Inflammatory macrophage (primary cell): ENCODE results near the gene RND3.

Source experiments
- DNase-seq, 2 donors: peaks; one replicate each; pipeline ENCODE4 v3.0.0-alpha.2; 2020 to 2022

Gene RND3

DNA sequence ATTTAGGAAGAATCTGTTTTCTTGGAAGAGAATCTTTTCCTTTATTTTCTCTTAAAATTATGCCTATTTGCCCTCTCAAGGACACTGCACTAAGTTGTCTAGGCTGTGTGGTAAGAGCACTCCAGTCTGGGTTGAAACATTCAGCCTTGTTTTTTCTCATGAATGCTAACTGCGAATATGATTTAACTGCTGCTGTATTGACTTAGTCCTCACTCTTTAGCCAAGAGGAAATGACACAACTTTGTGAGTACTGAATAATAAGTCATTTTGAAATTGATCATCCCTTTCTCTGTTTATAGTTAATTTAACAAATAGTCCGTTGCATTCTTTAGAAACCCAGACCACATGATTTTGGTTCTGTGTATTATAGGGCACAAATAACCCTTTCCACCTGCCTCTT, 4.5 kb upstream of the RND3 start:
- DNase-seq, result no peak

DNA sequence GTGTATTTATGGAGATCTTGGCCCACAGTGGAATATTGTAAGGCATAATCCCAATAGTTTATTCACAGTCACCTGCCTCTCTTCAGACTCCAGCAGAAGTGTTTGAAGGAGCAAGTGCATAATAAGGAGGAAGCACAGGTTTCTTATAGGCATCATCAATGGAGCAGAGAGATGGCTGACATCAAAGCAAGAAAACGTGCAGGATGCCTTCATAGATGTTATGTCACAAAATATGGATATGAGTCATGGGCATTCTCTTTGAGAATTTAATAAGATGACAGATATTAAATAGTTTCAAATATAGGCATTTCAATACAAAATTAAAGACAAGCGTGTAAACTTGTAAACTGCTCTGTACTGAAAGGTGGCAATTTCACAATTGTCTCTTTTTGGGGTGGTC, 4.0 kb upstream of the RND3 start:
- no peak for DNase-seq

GRCh38 chr2:150490466-150490865, 3.0 kb upstream of the RND3 start:
- no peak for DNase-seq

DNA sequence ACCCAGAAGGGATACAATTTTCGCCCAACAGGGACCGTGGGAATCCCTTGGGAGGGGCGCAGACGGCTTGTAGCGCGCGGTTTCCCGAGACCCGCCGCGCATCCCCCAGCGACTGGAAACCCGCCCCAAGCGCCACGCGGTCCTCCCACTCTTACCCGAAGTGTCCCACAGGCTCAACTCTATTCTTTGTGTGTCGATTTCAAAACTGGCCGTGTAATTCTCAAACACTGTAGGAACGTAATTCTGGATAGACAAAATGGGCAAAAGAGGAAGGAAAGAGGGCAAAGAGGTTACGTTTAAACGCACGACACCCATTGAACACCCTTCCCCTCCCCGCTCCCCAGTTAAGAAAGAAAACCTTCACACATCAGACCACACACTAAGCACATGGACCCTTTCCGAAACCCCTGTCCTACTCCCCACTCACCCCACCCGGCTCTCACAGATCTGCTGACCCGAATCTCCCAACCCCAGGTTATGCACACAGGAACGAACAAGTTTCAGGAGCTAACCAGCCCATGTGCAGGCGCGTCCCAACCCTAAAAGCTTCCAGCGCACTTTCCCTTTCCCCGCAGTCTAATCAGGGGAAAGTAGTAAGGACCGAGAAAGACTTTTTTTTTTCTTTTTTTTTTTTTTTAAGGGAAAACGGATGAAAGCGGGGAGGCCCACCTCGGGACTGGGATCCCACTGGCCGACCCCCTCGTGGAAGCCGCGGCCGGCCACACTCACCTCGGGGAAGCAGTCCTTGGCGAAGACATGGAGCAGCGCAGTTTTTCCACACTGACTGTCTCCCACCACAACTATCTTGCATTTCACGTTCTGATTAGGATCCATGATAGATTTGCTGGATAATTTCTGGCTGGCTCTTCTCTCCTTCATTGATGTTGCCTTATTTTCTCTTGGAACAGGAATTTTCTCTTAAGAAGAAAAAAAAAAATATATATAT, 655 bp downstream of the RND3 start:
- DNase-seq, result no peak

DNA sequence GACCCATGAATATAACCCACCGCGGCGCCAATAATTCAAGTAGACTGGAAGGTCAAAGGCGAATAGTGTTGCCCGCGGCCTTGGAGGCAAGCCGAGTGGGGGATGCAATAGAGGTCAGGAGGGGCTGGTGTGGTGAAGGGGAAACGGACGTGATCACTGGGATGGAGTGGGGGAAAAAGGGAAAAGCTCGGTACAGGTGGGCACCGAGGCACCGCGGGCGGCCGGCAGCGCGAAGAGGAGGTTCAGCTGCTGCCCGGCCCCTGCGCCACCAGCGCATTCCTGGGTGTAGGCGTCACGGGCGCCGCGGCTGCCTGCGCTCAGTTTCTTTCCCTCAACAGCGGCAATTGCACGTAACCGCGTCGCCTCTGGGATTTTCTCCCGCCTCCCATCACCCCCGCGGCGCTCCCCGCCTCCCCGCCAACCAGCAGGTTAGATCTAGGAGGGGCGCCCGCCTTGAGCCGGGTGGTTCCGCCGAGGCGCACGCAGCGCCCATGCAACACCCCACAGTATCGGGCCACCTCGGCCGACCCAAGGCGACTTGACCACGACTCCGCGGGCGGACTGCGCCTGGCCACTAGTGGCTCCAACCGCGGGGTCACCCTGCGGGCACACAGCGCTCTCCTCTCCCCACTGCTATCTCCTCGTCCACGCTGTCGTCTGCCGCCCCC, 1.5 kb downstream of the RND3 start:
- no peak for DNase-seq

DNA sequence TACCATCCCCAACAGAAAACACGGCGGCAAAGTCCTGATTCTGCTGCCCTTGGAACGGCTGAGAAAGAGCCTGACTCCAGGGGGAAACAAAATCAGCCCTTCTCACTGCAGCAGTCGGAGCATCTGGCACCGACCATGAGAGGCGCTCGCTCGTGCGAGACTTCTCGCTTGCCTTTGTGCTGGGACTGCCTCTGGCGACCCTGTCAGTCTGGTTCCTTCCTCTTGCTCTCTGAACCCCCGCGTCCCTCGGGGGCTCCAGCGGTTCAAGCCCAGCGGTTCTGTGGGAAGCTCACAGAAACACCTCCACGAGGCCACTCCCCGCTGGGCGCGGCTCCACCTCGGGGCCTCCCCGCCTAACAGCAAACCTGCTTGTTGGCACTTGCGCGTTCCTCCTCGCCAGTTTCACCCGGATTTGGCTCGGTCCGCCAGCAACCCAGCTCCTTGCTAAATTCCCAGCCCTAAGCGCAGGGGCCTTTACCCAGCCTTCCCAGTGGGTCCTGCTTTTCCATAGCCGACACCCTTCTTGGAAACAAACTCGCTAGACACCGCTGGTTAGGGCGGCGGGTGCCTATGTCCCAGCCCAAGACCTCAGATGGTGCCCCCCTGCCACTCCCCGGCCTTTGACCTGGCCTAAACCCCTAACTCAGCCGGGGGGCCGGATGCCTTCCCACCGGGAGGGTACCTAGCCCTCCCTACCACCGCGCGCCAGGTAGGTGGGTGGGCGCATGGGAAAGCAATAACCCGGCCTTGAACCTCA, 2.2 kb downstream of the RND3 start:
- DNase-seq, result no peak

- DNase-seq, result no peak
Measured at GRCh38 chr2:150484461-150485021, 2.9 kb downstream of the RND3 start.

DNA sequence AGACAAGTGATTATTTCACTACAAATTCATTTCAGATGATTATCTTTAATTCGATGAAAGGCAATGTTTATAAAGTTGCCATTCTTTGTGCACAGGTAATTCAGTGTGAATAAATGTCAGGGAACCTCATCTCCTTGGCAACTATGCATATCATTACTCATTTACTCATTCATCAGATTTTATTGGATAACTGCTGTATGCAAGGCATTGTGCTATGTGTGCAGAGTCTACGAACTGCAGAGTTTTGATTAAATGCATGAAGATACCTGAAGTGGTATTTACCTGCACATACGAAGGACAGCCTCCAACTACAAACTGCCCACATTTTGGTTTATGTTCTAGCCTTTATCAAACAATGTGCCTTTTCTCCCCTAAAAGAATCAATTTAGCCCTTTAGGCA, 3.5 kb downstream of the RND3 start:
- DNase-seq, result no peak

GRCh38 chr2:150483532-150483931, 3.9 kb downstream of the RND3 start:
- no peak for DNase-seq

- no peak for DNase-seq
Measured at GRCh38 chr2:150482667-150483400, 4.6 kb downstream of the RND3 start.

DNA sequence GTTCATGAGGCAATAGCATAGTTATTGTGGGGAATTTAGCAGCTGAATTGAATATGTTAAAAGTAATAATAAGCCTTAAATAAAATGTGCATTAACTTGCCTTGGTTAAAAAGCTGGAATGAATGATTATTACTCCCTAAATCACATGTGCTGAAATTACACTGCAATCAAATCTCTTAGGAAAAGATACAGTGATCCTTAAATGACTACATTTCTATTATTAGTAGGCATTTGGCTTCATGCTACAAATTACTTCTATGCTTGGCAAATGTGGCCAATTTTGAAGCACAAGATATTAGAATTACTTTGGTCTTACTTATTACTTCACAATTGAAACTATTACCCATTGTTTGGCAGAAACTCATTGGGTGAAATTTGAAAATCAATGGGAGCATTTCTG, 5.4 kb downstream of the RND3 start:
- no peak for DNase-seq

- DNase-seq, result no peak
Measured at GRCh38 chr2:150480971-150481830, 6.3 kb downstream of the RND3 start.

GRCh38 chr2:150480241-150480640, 7.2 kb downstream of the RND3 start:
- DNase-seq, result no peak

DNA sequence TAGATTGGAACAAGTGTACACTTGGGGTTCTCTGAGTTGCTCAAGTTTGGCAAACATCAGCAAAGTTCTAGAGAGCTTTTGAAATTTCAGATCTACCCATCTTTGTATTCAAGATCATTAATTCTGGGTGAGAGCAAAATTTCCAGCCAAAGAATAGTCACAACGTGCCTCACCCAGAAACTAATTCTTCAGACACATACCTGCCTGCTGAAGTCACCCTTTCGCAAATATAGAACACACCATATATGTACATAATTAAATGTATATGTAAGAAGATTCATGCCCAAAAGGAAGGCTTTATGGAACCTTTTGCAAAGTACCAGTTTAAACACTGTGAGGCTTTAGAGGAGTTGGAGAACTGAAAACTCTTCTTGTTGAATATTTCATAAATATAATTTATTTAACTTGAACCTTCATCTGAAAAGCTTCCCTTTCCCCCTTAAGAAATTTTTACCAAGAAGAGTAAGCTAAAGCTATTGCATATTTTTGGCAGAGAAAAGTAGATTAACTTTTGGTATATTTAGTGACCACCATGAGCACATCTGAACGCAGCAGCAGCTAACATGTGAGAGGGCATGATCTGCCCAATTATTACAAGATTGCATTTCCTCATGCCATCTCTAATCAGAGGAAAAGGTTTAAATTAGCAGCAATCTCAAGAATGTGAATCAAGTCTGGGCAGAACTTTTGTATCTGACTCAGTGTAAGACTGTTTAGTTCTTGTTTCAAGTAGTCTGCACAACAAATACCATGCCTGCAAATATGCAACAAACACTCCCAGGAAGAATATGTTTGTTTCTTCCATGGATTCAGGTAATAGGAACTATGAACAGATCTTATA, 8.2 kb downstream of the RND3 start:
- no peak for DNase-seq

- DNase-seq, result no peak
Measured at GRCh38 chr2:150478200-150478974, 9.1 kb downstream of the RND3 start.

- no peak for DNase-seq
Measured at GRCh38 chr2:150477347-150477746, 10.1 kb downstream of the RND3 start.

DNA sequence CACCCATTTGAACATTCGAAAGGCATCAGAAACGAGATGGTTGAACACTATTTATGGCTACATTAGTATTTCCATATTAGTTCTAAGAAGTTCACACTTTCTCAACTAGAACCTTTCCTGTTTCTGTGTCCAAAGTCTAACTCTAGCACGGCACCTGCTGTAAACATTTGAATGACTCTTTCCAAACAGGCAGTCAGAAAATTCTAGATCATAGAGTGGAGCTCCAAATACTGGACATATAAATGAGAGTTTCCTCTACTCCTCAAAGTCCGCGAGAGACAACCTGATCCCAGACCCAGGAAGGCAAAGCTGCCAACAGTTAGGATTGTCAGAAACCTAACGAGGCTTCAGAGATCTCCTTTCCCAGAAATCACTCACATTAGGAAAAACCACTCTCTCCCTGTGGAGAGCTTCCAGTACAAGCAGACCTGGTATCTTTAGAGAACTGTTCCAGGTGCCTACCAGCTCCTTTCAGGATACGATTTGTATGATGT, 10.6 kb downstream of the RND3 start:
- no peak for DNase-seq

GRCh38 chr2:150476286-150476685, 11.2 kb downstream of the RND3 start:
- no peak for DNase-seq
